Measurements from ENCODE around the gene PRKCQ.

- no peak for TF ChIP-seq CTCF (IDR thresholded peaks at IDR 0.05; ENCODE audit: low read depth, low read length)
- TF ChIP-seq MYC (IDR thresholded peaks at IDR 0.05; ENCODE audit: low read depth, low read length), result no peak
- TF ChIP-seq POLR2A (IDR thresholded peaks at IDR 0.05; ENCODE audit: extremely low read depth, insufficient read length), result no peak
These were observed 186.0 kb downstream of the PRKCQ start for GRCh38 chr10:6394084-6394483.
